ENCODE results near the gene CEACAM1.
"Not testable (repeated sequence)": the region's sequence is repeated elsewhere in the genome, so short reads cannot be mapped to it uniquely, and the experiment has no call there.

CEACAM1 gene

DNA sequence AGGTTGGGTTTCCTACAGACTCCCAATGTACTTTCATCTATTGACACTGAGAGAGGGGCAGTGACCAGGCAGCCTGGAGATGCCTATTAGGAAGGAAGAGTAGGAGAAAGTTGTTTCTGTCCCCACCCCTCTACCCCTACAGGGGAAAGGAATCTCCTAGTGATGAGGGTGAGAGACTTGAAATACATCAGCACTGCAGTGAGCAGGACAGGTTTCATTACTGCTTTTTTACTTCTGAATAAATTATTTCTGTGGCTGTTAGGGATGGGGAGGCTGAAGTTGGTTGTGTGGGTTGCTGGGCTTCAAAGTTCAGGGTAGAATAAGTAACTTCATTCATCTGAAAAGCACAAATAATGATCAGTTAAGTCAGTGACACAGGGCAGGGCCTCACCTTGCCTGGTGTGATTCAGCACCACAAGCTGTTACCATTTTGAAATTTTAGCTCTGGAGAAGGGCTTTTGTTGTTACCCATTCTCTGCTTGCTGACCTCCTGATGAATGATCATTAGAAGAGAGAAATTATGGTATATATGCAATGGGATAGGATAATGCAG lies 19.3 kb downstream of the CEACAM1 start:
- no peak for DNase-seq

- no peak for DNase-seq
These were observed 23.2 kb downstream of the CEACAM1 start for GRCh38 chr19:42505066-42505465.

DNA sequence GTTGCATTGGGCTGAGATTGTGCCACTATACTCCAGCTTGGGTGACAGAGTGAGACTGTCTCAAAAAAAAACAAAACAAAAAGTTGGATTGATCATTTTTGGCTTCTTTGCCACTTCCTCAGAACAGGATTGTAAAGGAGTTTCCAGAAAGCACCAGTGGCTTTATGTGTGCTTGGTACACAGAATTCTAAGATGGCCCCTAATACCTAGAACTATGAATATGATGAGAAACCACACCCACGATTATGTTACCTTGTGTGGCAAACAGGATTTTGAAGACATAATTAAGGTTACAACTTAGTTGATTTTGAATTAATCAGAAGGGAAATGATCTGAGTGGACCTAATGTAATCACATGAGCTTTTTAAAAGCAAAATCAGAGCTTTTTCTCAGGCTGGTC lies 26.5 kb downstream of the CEACAM1 start:
- DNase-seq, result no peak

DNA sequence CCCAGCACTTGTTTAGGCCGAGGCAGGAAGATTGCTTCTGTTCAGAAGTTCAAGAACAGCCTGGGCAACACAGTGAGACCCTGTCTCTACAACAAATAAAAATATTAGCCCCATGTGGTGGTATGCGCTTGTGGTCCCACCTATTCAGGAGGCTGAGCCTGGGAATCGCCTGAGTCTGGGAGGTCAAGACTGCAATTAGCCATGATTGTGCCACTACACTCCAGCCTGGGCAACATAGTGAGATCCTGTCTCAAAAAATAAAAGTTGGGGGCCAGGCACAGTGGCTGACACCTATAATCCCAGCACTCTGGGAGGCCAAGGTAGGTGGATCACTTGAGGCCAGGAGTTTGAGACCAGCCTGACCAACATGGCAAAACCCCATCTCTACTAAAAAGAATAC lies 27.0 kb downstream of the CEACAM1 start:
- not testable (repeated sequence) for DNase-seq

GRCh38 chr19:42498169-42498757 lies 30.0 kb downstream of the CEACAM1 start:
- no peak for DNase-seq

DNA sequence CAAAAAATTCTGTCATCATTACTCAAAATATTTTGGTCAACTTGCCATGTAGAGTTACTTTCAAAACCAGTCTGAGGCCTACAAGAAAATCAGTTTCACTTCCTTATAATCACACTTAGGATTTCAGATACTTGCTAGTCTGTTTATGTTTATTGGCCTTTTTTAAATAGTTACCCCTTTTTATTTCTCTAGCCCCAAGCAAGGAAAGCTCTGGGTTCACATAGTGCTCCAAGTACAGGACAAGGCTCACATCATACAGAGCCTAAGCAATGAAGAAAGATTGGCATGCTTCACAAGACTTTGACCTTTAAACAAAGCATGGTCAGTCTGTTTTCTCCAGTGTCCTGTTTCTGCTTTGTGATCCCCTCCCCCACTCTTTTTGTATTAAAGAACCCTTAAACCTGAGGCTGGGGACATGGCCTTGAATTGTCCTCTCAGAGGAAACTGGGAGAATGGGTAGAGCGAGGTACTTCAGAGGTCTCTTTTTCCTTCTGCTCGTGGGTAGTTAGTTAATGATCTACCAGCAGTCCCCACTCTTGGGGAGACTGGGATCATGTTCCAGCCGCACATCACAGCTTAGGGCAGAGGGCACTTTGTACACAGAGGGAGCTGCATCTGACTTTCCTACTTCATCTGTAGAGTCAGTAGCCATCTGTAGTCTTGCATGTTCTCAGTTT lies 30.7 kb downstream of the CEACAM1 start:
- DNase-seq, result no peak

GRCh38 chr19:42496460-42497133 lies 31.7 kb downstream of the CEACAM1 start:
- DNase-seq, result no peak

DNA sequence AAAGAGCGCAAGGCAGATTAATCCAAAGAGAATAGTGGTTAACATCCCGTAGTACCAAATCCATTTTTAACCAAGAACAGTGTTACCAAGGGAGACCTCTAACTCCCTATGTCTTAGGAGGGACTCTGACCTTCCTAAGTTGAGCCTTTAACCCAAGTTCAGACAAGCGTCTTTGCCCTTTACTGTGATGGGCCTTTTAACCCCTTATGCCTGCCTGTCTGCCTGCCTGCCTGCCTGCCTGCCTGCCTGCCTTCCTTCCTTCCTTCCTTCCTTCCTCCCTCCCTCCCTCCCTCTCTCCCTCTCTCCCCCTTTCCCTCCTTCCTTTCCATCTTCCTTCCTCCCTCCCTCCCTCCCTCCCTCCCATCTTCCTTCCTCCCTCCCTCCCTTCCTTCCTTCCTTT lies 32.6 kb downstream of the CEACAM1 start:
- DNase-seq, result no peak

GRCh38 chr19:42494321-42494720 lies 34.0 kb downstream of the CEACAM1 start:
- DNase-seq, result no peak

- no peak for DNase-seq
These were observed 39.3 kb downstream of the CEACAM1 start for GRCh38 chr19:42488783-42489521.

DNA sequence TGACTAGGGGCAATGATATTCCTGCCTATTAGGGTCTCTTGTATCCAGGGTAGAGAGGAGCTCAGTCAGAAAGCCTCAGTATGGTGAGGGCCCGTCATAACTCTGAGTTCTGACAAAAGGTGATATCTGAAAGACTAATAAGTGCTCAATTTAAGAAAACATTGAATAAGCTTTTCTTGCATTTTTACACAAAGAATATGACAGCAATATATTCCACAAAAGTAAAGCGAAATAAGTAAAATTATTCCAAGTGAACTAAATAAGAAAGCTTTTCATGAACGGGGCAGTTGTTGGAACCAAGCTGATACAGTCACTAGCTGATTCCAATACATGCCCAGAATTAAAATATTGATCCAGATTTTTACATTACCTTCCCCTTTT lies 40.5 kb downstream of the CEACAM1 start:
- DNase-seq, result no peak

DNA sequence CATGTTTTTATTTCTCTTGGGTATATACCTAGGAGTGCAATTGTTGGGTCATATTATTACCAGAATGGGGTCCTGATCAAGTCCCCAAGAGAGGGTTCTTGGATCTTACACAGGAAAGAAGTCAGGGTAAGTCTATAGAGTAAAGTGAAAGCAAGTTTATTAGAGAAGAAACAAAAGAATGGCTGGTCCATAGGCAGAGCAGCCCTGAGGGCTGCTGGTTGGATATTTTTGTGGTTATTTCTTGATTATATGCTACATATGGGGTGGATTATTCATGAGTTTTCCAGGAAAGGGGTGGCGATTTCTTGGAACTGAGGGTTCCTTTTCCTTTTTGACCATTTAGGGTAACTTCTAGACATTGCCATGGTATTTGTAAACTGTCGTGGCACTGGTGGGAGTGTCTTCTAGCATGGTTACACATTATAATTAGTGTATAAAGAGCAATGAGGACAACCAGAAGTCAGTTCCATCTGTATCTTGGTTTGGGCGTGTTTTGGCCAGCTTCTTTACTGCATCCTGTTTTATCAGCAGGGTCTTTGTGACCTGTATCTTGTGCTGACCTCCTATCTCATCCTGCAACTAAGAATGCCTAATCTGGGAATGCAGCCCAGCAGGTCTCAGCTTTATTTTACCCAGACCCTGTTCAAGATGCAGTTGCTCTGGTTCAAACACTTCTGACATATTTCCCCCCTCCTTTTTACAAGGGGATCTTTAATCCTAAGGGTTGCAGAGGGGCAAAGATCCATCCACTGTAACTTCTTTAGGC lies 41.1 kb downstream of the CEACAM1 start:
- DNase-seq, result no peak

GRCh38 chr19:42485036-42485435 lies 43.2 kb downstream of the CEACAM1 start:
- not testable (repeated sequence) for DNase-seq

DNA sequence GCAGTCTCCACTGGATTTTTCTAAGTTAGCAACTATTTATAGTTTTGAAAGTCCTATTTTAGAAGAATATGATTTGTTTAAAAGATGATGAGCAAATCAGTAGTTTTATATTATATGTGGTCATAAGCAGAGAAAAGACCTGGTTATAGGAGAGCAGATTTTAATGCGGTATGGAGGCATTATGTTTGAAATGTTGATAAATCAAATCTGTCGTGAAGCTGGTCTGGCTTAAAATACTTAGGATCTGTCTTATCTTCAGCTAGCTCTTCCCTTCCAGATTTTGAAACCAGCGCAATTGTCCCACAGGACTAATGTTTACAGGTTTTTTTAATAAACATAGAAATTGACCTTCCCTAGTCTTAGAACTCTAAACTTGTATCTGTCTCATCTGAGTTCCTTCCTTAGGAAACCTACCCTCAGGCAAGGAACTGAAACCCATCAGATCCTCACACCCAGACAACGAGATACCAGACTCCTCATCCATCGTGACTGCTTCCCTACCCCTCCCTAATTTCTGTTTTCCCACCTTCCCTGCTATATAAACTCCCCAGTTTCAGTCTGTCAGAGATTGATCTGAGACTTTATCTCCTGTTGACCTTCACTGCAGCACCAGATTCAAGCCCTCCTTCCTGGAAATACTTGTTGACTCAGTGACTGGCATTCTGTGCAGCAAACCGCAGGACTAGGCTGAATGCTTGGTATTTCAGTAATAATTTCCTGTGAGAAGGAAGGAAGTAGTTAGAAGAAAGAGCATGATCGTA lies 47.8 kb downstream of the CEACAM1 start:
- peak in 1 of 2 experiments; percentile 42 for DNase-seq

DNA sequence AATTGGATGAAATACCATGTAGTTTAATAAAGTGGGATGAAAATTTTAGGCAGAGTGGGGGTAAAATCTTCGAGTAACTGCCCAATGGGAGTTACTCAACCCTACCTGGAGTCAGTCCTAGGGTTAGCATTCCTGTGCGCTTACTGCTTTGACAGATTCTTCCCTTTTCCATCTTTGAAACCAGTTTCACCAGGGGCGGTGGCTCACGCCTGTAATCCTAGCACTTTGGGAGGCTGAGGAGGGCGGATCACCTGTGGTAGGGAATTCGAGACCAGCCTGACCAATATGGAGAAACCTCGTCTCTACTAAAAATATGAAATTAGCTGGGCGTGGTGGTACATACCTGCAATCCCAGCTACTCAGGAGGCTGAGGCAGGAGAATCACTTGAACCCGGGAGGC lies 48.5 kb downstream of the CEACAM1 start:
- DNase-seq, result no peak

DNA sequence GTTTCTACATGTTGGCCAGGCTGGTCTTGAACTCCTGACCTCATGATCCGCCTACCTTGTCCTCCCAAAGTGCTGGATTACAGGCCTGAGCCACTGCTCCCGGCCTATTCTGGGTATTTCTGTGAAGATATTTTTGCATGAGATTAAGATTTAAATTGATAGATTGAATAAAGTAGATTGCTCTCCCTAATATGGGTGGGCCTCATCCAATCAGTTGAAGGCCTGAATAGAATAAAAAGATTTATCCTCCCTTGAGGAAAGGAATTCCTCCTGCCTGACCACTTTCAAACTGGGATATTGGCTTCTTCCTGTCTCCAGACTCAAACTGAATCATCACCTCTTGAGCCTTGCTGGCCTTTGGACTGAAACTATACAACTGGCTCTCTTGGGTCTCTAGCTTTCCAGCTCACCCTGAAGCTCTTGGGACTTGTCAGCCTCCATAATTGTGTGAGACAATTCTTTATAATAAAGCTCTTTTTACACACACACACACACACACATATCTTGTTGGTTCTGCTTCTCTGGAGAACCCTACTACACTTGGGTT lies 49.4 kb downstream of the CEACAM1 start:
- no peak for DNase-seq

DNA sequence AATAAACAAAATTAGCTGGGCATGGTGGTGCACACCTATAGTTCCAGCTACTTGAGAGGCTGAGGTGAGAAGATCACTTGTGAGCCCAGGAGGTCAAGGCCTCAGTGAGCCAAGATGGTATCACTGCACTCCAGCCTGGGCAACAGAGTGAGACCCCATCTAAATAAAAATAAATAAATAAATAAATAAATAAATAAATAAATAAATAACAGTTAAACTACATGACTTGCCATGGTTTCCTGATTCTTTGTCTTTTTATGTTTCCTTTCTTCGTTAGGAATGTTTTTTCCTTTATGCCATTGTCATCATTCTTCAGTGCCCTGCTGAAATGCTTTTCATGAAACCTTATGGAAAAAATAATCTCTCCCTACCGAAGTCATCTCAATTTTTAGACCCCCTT lies 50.3 kb downstream of the CEACAM1 start:
- no peak for DNase-seq

GRCh38 chr19:42477117-42477516 lies 51.2 kb downstream of the CEACAM1 start:
- DNase-seq, result no peak

GRCh38 chr19:42475366-42475765 lies 52.9 kb downstream of the CEACAM1 start:
- no peak for DNase-seq

GRCh38 chr19:42474743-42475142 lies 53.5 kb downstream of the CEACAM1 start:
- DNase-seq, result no peak

DNA sequence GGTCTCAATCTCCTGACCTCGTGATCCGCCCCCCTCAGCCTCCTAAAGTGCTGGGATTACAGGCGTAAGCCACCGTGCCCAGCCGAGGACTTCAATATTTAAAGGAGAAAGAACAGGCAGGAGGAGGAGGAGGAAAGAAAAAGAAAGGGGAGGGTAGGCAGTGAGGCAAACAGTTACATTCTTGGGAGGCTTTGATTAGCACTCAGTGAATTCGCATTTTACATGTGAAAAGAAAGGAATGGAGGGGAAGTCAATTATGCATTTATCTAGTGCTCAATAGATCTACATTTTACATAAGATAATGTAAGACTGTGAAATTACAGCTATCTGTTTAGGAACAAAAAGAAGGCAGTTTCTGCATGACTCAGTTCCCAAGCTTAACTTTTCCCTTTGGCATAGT lies 54.6 kb downstream of the CEACAM1 start:
- DNase-seq, result no peak

Measured in stimulated activated CD4-positive, alpha-beta T cell treated with anti-CD3 and anti-CD28 coated beads, Interleukin-4, amount 100 ng/mL, for 4 hours (primary cell).